DOHH2 (cell line): ENCODE data around the gene ATP8B2.

Experiments
- CTCF ChIP-seq: fragments of 200-600 bp; sonication (generic); IDR thresholded peaks from one replicate; pipeline ENCODE4 v1.5.1; 2014; ENCODE audit warnings: antibody characterized with exemption, mild to moderate bottlenecking, low read depth, low read length; ENCODE audit not compliant: poor library complexity, severe bottlenecking
- EZH2phosphoT487 ChIP-seq: fragments of 200-600 bp; sonication (generic); IDR thresholded peaks from 2 replicates; pipeline ENCODE4 v1.6.1; 2017; ENCODE audit warnings: borderline replicate concordance, mild to moderate bottlenecking, antibody characterized with exemption, low read length, moderate library complexity, mixed read lengths

GRCh38 chr1:154358519-154358918 lies 33.2 kb downstream of the ATP8B2 start:
- TF ChIP-seq CTCF (no peak), EZH2phosphoT487 (no peak)
